Fibroblast of skin of right biceps (primary cell): Measurements from ENCODE around the gene IER3.
"Not testable (repeated sequence)": the region's sequence is repeated elsewhere in the genome, so short reads cannot be mapped to it uniquely, and the experiment has no call there.

Source experiments
- DNase-seq: peaks from one replicate; pipeline ENCODE4 v3.0.0-alpha.2; 2013

The IER3 gene

DNA sequence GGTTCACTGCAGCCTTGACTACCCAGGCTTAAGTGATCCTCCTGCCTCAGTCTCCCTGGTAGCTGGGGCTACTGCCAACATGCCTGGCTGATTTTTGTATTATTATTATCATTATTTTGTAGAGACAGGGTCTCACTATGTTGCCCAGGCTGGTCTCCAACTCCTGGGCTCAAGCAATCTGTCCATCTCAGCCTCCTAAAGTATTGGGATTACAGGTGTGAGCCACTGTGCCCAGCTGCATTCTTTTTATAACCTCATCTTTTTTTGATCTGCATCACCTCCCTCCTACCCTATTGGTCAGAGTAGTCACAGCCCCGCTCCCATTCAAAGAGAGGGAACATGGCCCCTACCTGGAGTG lies 23.6 kb upstream of the IER3 start:
- no peak for DNase-seq

DNA sequence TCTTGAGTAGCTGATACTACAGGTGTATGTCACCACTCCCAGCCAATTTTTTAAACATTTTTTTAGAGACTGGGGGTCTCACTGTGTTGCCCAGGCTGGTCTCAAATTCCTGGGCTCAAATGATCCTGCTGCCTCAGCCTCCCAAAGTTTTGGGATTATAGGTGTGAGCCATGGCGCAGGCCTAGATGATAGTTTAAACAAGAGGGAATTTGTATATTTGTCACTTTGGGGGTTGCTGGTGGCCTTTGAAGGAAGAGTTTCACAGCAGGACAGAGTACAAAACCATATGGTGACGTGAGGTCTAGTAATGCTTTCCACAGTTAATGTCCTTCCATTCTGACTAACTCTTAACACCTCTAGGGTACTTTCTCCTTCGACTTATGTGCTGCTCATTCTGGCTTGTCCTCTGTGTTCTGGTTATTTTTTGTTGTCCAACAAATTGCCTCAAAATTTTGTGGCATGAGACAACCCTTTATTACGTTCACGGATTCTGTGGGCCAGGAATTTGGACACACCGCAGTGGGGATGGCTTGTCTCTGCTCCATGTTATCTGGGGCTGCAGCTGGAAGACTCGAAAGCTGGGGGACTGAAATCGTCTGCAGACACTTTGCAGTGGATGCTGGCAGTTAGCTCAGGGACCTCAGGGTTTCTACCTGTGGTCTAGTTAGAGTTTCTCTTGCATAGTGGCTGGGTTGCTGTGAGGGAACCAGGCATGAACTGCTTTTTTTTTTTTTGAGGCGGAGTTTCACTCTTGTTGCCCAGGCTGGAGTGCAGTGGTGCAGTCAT lies 23.0 kb upstream of the IER3 start:
- no peak for DNase-seq

DNA sequence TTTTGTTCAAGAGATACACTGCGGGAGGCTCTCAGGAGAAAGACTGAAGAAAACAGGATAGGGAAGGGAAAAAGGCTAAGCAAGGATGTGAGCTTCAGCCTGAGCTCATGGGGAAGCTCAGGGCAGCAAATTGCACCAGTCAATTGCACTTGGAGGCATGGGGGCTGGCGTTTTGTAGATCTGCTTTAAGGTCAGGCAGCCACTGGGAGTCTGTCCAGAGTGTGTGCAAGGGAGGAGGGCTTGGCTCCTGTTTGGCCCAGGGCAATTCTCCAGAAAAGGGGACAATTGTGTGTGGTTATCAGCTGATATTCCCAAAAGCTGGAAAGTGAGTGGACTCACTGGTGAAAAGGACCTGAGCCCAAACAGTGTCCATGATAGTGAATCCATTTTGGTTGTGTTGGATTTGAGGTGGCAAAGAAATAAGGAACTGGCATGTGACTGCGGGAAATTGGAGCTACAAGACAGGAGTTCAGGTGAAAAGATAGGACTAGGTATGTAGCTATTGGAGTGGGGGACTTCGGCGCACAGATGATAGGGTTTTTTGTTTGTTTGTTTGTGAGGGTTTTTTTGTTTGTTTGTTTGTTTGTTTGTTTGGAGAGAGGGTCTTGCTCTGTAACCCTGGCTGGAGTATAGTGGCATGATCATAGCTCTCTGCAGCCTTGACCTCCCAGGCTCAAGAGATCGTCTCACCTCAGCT lies 22.3 kb upstream of the IER3 start:
- DNase-seq, result no peak

DNA sequence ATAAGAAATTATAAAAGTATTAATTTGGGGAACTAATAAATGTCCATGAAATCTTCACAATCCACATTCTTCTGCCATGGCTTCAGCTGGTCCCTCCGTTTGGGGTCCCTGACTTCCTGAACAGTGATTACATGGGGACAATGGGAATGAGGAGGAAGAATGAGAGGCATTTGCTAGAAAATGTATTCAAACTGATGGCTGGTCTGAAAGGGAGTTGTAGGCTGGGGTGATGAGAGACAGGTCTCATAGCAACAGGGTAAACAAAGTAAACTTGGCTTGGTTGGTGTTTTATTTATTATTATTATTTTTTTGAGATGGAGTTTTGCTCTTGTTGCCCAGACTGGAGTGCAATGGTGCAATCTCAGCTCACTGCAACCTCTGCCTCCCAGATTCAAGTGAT lies 21.1 kb upstream of the IER3 start:
- DNase-seq, result peak; percentile 30

DNA sequence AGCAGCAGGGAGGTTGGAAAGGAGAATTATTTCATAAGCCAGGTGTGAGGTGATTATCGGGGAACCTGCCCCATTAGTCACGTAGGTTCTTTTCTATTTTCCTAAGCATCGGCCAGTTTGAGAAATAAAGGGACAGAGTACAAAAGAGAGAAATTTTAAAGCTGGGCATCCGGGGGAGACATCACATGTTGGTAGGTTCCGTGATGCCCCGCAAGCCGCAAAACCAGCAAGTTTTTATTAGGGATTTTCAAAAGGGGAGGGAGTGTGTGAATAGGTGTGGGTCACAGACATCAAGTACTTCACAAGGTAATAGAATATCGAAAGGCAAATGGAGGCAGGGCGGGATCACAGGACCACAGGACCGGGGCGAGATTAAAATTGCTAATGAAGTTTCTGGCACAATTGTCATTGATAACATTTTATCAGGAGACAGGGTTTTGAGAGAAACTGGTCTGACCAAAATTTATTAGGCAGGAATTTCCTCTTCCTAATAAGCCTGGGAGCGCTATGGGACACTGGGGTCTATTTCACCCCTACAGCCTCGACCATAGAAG lies 20.2 kb upstream of the IER3 start:
- DNase-seq, result not testable (repeated sequence)

DNA sequence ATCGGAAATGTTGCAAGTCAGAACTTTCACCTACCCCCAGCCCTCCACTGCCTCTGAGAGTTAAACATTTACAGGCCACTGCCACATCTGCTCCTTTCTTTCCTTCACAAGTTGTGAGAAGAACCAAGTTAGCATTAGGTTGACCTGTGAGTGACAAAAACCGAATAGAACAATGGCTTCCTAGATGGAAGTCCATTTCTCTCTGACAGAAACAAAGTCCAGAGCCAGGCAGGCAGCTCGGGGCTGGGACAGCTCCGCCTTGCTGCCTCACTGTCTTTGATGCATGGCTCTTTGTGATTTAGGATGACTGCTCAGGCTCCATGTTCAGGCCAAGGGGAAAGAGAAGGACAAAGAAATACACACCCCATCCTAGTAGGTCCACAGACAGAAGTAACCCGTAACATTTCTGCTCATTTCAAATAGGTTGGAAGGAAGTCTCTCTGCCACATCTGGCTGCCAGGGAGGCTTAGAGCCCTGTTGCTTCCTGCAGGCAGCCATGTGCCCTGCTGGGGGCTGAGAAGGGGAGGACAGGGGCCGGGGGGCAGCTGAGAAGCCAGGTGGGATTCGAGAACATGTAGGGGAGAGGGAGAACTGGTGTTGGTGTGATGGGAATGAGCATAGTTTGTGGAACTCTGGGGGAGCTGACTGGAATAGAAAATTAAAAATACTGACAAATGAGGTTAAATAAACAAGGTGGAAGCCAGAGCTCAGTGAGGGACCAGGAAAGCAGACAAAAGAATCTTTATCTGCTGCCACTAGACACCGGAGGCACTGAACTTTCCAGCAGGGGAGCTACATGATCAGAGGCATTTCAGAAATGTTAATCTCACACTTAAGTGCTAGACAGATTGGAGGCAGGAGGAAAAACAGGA lies 19.5 kb upstream of the IER3 start:
- DNase-seq, result peak; percentile 79

DNA sequence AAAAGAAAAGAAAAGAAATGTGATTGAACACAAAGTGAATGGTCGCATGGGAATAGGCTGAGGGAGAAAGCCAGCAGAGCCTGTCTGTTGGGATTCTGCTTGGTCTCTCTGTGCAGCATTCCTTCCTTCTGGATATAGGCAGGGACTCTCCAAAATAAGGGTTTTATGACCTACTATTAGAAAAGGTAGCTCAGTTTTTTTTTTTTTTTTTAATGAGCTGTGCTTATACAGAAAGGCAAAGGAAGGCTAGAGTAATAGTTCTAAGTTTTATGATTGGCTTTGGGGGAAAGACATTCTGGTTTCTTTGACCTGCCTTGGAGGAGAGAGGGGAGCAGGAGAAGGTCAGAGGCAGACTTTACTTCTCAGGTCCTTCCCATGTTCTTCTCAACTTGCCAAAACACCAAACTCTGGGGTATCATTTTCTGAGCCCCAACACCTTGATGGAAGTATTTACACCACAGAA lies 18.8 kb upstream of the IER3 start:
- no peak for DNase-seq

DNA sequence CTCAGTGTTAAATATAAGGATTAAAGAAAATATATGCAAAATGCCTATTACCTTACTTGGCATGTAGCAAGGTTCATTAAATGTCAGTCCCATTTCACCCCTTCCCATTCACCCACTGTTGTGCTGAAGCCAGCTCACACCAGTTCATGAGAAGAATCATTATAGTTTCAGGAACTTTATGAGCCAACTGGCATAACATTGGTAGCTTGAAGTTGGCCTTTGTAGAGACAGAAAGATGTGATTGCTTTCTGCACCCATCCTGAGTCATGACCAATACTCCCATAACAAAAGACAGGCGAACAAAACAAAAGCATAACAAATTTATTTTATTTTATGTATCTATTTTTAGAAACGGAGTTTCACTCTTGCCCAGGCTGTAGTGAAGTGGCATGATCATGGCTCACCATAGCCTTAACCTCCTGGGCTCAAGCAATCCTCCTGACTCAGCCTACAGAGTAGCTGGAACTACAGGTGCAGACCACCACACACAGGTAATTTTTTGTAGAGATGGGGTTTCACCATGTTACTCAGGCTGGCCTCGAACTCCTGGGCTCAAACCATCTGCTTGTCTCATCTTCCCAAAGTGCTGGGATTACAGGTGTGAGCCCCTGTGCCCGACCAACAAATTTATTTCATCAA lies 17.6 kb upstream of the IER3 start:
- DNase-seq, result no peak

DNA sequence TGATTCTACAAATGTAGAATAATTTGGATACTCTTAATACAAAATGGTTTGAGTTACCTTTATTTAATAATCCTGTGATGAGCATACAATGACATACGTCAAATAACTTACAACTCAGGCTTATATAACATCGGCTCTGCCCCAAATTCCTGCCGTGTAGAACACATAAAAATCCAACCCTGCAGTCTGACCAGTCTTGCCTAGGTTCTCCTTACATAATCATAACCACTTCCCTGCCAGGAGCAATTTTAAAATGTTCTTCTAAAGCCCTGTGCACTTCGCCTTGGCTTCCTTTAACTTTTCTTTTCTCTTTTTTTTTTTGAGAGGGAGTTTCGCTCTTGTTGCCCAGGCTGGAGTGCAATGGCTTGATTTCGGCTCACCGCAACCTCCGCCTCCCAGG lies 16.2 kb upstream of the IER3 start:
- no peak for DNase-seq

DNA sequence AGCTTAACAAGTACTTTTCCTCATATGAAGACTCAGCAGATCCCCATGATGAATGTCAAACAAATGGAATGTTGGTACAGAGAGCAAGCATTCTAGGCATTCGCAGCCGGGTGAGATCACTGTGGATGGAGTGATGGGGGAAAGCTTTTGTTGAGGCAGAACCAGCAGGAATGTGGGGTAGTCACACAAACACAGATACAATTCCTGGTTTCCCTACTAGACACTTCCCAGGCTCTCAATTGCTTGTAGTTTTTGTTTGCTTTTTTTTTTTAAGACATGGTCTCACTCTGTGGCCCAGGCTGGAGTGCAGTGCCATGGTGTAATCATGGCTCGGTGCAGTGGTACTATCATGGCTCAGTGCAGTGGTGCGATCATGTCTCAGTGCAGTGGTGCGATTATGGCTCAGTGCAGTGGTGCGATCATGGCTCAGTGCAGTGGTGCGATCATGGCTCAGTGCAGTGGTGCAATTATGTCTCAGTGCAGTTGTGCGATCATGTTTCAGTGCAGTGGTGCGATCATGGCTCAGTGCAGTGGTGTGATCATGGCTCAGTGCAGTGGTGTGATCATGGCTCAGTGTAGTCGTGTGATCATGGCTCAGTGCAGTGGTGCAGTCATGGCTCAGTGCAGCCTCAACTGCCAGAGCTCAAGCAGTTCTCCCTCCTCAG lies 15.4 kb upstream of the IER3 start:
- peak; percentile 99 for DNase-seq

DNA sequence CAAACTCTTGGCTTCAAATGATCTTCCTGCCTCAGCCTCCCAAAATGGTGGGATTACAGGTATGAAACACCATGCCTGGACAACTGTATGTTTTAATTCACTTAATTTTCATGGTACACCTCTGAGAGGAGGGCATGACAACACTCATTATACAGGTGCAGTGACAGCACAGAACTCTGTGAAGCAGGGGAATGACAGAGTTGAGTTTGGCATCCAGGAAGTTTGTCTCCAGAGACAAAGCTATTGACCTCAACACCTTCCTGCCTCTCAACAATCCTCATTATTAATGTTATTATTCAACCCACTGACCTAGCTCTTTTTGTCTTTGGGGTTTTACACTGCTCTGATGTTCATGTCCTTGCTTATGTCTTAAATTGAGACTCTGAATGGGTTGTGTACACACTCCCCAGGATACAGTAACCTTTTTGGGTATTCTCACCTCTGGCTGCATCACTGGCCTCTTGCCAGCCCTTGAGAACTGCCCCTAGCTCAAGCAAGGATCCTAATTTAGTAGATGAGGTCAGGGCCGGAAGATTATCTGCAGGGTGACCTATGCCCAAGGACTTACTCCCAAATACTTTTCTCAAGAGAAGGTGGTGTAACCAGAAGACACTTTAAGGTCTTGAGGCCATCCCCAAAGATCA lies 13.0 kb upstream of the IER3 start:
- DNase-seq, result no peak

DNA sequence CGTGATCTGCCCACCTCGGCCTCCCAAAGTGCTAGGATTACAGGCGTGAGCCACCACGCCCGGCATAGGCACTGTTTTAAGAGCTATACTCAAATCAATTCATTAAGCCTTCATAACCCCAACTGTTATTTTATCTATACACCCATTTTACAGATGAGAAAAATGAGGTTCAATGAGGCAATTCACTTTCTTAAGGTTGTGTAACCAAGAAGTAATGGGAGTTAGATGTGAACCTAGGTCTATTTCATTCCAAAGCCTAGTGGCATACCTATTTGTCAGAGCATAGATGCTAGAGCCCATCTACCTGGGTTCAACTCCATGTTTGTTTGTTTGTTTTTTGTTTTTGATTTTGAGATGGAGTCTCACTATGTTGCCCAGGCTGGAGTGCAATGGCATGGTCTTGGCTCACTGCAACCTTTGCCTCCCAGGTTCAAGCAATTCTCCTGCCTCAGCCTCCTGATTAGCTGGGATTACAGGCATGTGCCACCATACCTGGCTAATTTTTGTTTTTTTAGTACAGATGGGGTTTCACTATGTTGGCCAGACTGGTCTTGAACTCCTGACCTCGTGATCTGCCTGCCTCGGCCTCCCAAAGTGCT lies 12.2 kb upstream of the IER3 start:
- DNase-seq, result not testable (repeated sequence)

DNA sequence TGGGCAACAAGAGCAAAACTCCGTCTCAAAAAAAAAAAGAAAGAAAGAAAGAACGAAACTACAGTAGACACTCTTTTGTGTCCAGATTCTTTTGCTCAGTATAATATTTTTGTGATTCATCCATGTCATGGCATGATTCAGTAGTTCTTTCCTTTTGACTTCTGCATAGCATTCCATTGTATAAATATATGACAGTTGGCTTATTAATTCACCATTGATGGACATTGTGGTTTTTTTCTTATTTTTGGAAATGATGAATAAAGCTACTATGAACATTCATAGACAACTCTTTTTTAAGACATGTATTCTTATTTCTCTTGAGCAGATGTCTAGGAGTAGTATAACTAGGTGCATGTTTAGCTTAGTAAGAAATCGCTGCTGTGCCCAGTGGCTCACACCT lies 10.3 kb upstream of the IER3 start:
- peak; percentile 89 for DNase-seq

DNA sequence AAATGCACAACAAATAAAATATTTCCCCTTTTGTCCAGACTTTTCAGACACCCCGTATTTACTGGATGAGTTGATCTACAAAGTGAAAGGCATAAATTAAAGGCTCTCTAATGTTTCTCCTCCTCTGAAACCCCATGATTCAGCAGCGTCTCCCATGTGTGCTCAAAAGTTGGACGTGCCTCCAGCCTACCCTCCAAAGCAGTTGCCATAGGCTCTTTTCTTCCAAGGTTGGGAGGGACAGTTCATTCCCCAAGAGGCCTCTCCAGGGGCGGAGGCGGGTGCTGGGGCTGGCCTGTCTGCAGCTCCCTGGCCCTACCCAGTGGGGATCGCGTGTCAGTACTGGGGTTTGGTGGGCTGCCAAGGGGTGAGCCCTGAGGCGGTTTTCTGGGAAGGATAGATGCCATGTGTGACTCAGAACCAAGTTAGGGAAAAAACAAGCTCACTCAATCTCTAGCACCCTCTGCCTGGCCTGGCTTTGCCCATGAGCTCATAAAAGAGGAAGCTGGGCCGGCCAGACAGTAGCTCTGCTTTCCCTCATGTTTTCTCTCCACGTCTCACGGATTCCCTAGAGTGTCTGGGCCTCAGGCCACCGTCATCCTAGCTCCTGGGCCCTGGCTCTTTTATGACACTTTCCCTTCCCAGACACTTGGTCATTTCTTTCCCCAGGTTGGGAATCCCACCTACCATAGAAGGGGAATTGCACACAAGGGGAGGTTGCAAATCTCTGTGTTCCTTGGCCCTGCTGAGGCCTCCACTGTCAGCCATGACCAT lies 8.0 kb upstream of the IER3 start:
- DNase-seq, result peak; percentile 100

DNA sequence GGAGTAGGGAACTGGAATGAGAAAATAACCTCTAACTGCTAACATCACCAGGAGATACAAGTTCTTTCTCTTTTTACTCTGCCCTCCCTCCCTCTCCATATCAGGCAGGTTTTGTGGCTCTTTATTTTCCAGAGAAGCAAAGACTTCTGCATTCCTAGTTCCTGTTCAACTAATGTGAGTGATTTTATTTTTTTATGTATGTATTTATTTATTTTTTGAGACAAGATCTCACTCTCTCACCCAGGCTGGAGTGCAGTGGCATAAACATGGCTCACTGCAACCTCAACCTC lies 6.0 kb upstream of the IER3 start:
- no peak for DNase-seq

DNA sequence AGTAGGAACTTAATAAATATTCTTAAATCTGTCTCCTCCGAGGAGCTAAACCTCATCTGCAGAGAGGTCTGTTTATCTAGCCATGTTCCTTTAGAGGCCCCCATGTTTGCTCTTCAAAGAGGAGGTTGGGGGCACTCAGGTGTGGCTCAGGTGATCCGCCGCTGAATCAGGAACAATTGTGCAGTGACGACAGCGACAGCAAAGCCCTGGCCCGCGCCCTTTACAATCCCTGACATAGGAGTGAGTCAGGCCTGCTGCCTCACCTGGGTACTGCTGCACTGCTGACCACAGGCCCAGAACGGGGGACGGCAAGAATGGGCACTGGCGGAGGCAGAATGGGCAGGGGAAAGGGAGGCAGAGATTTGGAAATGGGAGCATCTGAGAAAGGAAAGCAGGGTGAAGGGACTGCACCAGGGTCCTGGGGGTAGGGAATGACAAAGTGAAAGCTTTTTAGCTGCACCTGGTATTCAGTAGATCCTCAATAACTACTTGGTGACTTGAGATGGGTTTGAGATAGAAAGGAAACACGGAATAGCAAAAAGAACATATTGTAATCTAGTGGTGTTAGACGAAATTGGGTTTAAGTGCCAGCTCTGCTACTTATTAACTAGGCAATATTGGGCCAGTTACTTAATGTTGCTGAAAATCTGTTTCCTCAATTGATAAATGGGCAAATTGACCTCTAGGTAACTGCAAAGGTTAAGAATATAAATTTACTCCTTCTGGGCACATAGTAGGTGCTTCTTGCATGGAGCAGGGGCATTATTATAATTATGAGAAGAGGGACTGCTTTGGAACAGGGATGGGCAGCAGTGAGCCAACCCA lies 5.4 kb upstream of the IER3 start:
- DNase-seq, result no peak

DNA sequence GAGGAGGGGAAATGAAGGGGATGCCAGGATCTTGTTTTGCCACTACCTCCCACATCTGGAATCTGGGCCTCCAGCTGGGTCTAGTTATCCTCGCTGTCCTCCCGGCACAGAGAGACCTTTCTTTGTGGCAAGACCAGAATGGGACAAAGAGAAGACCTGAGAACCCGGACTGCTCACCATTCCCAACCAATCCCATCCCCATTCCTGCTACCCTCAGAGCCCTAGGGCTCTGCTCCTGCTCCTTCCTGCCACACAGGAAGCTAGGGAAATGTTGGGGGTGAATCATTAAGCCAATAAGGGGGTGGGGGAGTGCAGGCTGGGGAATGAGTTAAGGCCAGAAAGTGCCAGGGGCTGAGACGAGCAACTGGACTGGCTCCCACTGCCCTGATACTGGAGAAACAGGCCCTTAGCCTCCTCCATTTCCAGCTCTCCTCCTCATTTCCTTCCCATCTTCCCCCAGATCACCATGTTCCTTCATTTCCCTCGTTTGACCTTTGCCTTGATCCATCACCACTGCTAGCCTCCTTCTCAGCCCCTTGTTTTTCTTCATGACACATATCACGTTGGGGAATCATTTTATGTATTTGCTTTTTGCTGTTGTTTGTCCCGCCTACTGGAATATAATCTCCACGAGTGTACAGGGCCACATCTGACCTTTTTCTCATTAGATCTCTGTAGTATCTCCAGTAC lies 4.6 kb upstream of the IER3 start:
- peak; percentile 71 for DNase-seq

DNA sequence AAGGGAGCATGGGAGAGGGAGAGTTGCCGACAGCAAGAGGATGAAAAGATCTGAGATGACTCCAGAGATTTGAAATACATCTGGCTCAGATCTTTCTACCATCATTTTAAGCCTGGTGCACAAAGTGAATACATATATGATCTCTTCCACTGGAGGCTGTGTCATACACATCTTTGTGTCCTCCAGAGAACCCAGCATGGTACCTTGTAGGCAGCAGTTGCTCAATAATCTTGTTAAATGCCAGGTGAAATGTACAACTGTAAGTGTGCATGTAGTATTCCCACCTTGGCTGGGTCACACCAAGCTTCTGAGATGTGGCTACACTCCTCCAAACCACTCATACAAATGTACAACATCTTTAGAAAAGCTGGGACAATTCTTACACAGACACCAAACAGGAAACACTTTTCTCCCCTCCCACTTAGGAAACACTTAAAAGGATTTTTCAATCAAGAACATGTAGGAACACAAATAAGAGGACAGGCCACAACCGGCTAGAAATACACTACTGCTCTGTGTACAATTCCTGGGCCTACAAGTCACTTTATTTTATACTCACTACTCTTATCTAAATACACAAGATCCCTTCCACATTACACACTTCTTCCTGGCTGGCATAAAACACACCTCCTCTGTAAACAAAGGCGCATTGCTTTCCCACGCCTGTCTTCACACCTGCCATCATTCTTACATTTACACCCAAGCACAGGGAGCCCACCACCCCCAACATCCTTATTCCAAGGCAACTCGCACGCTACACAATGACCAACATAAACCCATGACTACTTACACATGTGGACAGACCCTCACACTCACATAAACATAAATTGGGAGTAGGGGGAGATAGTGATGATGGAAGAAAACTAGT lies 3.8 kb upstream of the IER3 start:
- DNase-seq, result no peak
